GM19324 (cell line): Measurements from ENCODE around the gene PLXDC2.
"Not testable (repeated sequence)": the region's sequence is repeated elsewhere in the genome, so short reads cannot be mapped to it uniquely, and the experiment has no call there.

Source experiments
- ATAC-seq: cut with Tn5 transposase; IDR thresholded peaks from one replicate; pipeline ENCODE4 v1.9.1; 2021; ENCODE audit warnings: mild to moderate bottlenecking, moderate library complexity; ENCODE audit not compliant: unreplicated experiment, low FRiP score

PLXDC2 gene

DNA sequence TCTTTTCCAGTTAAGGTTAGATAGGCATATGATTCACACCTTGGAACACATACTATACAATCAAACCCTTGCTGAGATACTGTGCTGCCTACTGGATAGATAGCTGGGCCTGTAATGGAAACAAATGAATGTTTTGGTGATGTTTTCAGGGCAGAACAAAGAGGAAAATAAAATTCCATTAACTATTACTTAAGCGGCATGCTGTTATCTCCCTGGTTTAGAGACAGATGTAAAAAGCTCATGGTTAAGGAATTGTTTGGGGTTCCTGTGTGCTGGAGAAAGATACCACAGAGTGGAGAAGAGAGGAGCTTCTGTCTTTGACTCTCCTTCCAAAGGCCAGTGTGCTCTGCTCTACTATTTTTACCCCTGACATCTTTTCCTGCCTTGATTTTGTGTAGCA, 341.1 kb downstream of the PLXDC2 start:
- no peak for ATAC-seq

DNA sequence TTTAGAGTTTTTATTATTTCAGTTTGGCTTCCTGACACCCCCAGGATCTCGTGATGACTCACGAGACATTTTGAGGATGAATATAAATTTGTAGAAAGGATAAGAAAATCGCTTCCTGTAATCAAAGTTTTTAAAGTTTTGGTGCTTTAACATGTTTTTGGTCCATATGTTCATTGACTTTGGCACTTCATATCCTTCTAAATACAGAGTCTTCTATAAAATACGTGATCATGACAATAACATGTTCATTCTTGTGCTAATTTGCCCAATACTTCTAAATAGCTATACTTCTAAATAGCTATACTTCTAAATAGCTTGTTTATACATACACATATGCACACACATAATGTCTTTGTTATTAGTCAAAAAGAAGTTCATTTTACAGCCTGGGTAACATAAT, 341.9 kb downstream of the PLXDC2 start:
- no peak for ATAC-seq

DNA sequence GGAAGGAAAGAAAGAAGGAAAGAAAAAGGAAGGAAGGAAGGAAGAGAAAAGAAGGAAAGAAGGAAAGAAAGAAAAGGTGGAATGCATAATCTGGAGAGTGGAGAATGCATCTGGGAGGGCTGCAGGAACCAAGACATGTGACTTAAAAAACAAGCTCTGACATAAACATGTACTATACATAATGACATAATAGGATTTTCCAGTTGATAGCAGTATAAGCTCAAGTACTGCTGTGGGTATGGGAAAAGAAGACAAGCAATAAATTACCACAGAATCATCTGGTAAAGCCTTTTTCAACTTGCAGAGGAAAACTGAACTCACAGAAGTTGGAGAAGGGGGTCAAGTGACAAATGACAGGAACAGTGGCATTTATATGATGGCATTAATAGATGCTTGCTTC, 345.9 kb downstream of the PLXDC2 start:
- no peak for ATAC-seq

DNA sequence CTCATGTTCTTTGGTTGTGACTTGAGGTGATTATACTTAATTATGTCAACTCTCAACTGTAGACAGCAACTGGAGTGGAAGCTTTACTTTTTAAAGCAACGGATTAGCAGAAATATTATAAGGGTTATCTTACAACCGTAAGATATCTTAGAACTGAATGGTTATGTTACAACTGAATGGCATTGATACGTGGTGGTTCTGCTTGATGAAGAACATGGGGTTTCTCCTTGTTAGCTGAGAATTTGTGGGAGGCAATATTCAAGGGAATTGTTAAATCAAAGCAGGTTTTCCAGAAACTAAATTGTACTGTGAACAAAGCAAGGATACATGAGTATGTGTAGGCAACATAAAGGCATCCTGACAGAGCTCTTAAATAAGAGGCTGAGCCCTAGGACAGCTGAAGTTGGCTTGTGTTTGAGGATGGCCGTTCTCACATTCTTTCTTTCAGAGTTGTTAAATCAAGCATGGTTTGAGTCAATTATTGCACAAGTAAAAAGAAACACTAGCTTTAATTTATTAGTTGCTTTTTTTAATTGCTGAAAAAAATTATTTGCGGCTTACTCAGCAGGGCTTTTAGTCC, 350.0 kb downstream of the PLXDC2 start:
- ATAC-seq, result no peak

DNA sequence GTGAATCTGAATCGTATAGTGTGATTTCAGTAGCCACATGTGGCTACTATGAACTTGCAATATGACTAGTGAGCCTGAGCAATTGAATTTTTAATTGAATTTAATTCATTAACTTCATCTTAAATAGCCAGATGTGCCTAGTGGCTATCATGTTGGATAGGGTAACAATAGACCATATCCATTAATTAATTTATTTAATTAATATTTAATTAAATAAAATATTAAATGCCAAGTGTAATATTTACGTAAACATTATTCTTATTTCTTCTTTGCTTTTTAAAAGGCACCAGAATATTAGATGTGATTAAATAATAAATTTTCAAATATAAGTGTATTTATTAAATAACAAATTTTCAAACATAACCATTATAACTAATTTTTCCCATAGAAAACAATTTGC, 354.4 kb downstream of the PLXDC2 start:
- no peak for ATAC-seq

DNA sequence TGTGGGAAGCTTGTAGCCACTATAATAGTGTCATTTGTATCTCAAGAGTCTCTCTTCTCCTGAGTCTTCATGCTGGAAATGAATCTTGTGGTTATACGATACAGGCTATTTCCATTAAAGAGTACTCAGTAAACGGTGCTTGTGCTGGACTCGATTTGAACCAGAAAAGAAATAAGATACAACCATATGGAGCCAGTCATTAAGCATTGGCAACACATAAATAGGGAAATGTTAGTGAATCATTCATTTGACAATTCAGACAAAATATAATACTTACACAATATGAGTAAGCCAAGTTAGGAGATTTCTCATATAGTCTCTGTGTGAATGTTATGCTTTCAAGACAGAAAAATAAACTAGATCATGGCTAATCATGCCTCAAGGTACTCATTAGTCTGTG, 356.8 kb downstream of the PLXDC2 start:
- no peak for ATAC-seq

DNA sequence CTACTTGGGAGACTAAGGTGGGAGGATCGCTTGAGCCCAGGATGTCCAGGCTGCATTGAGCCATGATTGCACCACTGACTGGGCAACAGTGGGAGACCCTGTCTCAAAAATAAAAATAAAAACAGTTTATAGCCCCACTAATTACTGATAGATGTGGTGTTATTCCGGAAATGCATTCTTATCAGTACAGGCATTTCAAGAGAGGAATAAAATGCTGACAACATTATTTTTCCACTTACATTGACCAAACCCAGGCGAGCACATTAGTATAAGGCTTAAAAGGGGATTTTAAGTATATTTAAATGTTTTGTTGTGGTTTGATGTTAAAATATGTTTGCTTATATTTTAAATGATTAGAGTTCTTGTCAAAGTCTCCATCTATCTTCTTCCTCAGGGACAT, 359.5 kb downstream of the PLXDC2 start:
- no peak for ATAC-seq

DNA sequence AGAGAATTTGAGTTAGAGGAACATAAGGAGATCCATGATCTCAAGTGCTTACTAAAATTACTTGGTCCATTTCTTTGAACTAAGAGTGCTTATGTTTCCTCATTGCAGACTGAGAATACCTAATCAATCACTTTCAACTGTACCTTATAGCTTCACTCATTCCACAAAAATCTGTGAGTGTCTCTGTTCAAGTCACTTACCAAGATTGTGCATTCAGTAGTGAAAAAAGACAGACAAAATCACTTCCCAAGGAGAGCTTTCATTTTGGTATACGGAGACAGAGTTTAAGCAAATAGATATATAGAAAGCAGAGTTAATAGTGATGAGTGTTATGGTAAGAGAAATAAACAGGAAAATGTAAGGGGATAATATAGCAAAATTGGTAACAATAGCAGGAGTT, 364.5 kb downstream of the PLXDC2 start:
- no peak for ATAC-seq

DNA sequence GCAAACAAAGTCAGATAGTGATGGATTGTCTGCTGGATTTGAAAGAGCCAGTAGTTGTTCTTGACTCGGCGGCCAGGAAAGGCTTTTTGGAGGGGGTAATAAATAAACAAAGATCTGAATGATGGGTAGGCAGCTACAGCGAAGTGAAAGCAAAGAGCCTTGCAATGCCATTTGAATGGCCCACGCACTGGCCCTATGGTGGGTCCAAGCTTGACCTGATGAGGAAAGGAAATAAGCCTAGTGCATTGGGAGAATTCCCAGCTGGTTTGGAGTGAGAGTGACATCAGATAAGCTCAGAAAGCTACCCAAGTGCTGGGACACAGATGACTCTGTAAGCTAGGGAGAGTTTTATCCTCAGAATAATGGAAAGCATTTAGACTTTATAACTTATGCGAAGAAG, 365.2 kb downstream of the PLXDC2 start:
- ATAC-seq, result no peak

DNA sequence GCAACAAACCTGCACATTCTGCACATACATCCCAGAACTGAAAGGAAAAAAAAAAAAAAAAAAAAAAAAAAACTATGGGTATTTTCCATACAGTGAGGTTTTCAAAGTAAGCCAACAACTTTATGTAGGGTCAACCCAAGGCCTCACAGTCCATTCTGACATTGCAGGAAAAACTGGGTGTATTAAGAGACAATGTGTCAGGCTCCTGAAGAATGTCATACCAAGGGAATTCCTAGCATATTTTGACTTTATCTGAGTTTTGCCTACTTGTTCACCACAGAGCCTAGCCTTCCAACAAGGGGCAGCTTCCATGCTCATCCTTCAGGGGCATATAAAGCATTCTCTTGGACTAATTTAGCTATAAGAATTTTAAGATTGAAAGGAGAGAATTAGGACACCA, 368.9 kb downstream of the PLXDC2 start:
- no peak for ATAC-seq

DNA sequence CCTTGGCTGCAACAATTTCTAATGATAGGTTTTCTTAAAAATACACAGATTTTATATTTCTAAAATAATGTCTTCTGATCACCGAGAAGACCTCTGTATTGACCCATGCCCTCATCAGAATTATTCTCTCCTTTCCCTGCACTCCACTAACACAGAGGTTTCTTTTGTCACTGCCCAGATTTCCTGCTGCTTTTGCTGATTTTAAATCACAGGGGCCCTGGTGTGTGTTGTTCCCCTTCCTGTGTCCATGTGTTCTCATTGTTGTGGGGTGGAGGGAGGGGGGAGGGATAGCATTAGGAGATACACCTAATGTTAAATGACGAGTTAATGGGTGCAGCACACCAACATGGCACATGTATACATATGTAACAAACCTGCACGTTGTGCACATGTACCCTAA, 375.2 kb downstream of the PLXDC2 start:
- ATAC-seq, result not testable (repeated sequence)

DNA sequence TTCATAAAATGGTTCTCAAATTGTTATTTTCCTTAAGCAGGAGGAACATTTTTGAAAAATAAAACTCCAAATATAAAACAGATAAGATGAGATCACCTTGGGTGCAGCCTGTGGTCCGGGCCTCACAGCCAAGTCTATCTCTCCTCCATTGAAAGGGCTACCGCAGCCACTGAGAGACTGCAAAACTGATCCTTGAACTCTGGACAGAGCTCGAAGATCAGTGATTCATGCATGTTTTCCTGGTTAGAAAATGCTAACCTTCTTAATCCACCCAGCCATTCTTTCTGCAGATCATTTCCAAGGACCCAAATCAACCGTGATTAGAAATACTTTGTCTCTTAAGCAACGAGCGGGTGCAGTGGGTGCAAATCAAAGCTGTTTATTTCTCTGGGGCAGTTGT, 378.8 kb downstream of the PLXDC2 start:
- ATAC-seq, result no peak

DNA sequence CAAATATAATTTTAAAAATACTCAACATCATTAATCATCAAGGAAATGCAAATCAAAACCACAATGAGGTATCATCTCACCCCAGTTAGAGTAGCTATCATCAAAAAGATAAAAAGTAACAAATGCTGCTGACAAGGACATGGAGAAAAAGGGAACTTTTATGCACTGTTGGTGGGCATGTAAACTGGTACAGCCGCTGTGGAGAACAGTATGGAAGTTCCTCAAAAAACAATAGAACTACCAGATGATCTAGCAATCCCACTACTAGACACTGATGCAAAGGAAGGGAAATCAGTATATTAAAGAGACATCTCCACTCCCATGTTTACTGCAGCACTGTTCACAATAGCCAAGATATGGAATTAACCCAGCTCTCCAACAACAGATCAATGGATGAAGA, 384.5 kb downstream of the PLXDC2 start:
- no peak for ATAC-seq

DNA sequence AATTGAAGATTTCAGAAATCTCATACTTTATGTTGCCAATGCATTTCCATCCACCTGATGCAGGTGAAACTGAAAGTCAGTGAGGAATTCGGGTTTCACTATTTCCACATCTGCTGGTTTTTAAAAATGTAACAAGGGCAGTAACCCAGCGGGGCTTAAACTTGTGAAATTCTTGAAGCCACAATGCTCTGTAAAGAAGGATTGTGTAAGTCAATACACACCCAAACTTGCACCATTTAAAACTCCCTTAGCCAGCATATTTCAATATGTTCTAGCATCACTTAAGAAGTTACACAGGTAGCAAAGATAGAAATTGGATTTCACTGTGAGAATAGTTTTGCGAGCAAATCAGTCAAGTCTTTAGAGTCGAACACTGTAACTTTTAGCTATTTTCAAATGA, 386.1 kb downstream of the PLXDC2 start:
- no peak for ATAC-seq

DNA sequence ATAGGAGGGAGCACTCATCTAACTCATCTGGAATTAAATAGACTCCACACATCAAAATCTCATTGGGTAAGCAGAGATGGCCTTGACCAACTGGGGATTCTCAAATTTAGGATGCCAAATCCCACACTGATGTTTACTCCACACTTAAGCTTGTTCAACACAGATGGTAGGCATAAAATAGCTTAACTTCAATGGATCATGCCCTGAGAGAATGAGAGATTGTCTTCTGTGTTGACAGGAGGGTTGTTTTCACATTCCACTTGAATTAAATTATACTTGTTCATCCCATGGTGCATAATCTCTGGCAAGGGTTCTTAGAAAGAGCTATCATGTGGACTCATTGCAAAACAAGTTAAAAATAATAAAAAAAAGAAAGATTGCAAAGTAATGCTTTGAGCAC, 391.4 kb downstream of the PLXDC2 start:
- ATAC-seq, result no peak

DNA sequence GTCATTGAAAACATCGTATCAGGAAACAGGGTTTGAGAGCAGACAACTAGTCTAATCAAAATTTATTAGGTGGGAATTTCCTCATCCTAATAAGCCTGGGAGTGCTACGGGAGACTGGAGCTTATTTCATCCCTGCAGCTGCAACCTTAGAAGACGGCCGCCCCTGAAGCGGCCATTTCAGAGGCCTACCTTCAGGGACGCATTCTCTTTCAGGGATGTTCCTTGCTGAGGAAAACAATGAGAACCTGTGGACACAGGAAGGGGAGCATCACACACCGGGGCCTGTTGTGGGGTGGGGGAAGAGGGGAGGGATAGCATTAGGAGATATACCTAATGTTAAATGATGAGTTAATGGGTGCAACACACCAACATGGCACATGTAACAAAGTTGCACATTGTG, 392.9 kb downstream of the PLXDC2 start:
- not testable (repeated sequence) for ATAC-seq

DNA sequence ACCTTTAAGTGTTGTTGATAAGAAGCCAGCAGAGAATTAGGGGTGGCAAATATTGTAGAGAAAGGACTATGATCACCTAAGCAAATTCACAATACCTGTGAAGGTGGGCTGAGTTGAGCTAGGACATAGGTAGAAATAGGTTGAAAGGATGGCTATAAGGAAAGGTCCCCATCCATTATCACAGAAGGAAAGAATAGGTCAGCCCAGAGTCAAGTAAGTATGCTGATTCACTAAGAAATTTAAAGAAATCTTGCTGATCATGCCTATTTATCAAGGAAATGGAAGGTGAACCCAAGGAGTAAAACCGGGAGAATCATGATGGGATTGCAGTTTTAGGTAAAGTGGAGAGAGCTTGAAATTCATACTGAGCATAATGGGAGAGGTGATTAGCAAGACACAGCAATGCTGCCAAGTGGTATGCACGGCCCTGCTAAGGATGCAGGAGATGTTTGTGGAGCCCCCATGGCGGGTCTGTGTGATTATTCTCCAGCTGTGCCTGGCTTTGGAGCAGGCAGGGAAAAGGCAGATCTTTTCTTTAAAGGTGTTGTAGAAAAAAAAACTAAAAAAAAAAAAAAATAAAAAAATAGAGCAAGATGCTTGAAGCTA, 399.4 kb downstream of the PLXDC2 start:
- no peak for ATAC-seq

DNA sequence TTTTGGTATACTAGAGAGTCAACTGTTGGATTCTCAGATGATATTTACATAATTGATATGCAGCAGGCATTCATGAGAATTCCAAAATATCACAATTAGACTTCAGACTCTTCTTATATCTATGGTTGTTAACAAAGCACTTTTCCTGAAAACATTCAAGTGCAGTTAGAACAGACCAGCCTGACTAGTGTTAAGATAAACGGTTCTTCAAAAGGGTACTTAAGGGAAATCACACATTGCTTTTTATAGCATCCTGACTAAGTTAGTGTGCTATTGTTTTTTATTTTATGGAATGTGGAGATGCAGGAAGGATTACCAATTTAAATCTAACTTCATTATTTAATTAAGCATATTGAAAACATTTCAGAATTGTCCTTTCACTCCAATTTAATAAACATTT, 405.1 kb downstream of the PLXDC2 start:
- no peak for ATAC-seq

DNA sequence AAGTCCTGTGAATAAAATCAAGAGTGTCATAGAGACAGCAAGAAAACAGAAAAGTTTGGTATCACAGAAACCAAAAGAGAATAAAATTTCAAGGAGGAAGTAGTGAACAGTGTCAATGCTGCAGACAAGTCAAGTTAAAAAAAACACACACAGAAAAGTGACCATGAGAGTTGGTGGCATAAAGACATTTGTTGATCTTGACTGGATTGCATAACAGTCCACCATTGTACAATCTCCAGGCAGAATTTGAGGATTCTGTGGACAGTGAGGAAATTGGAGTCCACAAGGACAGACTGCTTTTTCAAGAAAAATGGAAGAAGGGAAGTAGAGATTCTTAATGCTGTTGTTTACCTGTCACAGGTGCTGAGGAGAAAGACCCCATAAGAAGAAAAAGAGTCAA, 412.5 kb downstream of the PLXDC2 start:
- no peak for ATAC-seq

DNA sequence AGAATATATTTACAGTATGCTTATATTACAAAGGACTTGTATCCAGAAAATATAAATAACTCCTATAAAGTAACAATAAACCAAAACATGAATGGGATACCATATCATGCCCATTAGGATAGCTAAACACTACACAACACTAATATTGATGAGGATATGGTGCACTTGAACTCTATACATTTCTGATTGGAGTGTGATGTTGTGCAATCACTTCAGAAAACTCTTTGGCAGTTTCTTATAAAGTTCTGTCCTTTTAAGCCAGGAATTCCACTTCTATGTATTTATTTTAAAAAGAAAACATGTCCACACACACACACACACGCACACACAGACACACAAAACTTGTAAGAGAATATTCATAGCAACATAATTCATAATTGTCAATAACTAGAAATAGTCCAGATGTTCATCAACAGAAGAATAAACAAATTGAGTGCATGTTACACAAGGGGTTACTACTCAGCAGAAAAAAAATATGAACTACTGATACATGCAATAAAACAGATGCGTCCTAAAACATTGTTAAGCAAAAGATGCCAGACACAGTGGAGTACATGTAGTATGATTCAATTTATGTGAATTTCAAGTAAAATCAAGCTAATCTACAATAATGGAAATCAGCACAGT, 416.0 kb downstream of the PLXDC2 start:
- no peak for ATAC-seq

DNA sequence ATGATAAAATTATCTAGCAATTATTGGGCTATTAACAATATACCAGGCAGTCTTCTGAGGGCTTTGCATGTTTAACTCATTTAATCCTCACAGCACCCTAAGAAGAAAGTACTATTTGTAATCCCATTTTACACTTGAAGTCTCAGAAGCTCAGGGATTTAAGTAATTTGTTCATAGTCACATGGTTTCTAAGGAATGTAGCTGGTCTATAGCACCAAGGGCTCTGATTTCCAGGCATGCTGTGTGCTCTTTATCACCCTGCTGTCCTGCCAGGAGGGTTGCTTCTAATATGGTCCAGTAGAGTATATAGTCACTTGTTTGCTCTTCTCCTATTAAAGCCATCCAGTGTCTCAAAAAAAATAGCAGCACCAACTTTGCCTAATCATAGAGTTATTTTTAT, 417.2 kb downstream of the PLXDC2 start:
- ATAC-seq, result no peak

DNA sequence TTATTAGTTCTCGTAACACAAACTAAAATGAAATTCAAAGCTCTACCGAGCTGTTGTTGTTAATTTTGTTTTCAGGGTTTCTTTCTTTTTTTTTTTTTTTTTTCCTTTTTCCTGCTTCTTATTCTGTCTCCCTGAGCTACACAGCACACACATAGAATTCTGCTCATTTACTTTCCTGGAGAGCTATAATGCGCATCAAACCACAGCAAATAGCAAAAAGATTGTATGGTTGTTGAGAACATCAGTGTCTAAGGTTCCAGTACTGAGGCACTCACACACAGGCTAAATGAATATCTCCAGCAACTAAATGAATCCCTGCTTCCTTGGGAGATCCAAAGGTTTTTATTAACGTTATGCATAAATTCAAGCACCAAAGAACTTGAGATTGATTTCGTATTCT, 418.3 kb downstream of the PLXDC2 start:
- ATAC-seq, result no peak
